HG02884 (cell line): ENCODE results near the gene C2orf72.
"Not testable (repeated sequence)": the region's sequence is repeated elsewhere in the genome, so short reads cannot be mapped to it uniquely, and the experiment has no call there.

Experiments
- ATAC-seq: cut with Tn5 transposase; IDR thresholded peaks from one replicate; pipeline ENCODE4 v1.9.1; 2021; ENCODE audit warnings: mild to moderate bottlenecking, moderate library complexity; ENCODE audit not compliant: unreplicated experiment

Gene C2orf72

GRCh38 chr2:231067531-231067930 lies 30.2 kb downstream of the C2orf72 start:
- not testable (repeated sequence) for ATAC-seq

- no peak for ATAC-seq
These were observed 31.4 kb downstream of the C2orf72 start for GRCh38 chr2:231068525-231069222.

- no peak for ATAC-seq
These were observed 32.2 kb downstream of the C2orf72 start for GRCh38 chr2:231069379-231070054.

- no peak for ATAC-seq
These were observed 47.2 kb downstream of the C2orf72 start for GRCh38 chr2:231084565-231084964.

GRCh38 chr2:231088754-231089153 lies 51.4 kb downstream of the C2orf72 start:
- no peak for ATAC-seq

DNA sequence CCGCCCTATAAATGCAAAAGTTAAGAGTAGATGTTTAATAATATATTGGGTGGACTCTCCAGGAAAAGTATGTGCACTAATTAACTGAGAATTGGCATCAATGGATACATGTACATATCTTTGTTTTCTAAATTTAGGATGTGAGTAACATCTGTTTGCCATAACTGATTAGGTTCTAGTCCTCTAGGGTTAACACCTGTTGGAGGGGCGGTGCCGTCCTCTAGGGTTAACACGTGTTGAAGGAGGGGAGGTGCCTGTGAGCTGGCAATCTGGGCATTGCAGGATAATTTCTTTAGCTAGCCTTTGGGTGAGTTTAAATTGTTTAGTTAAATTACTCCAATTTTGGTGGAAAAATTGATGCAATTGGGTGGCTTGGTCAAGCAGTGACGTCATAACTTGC lies 56.6 kb downstream of the C2orf72 start:
- no peak for ATAC-seq

GRCh38 chr2:231094736-231095346 lies 57.5 kb downstream of the C2orf72 start:
- no peak for ATAC-seq
